HG03064 (cell line): Measurements from ENCODE around the gene AUNIP.

Experiments used
- ATAC-seq: cut with Tn5 transposase; IDR thresholded peaks from one replicate; pipeline ENCODE4 v1.9.1; 2021; ENCODE audit warnings: low read depth; ENCODE audit not compliant: unreplicated experiment

Gene AUNIP

GRCh38 chr1:25890239-25891034, 31.2 kb upstream of the AUNIP start:
- no peak for ATAC-seq

DNA sequence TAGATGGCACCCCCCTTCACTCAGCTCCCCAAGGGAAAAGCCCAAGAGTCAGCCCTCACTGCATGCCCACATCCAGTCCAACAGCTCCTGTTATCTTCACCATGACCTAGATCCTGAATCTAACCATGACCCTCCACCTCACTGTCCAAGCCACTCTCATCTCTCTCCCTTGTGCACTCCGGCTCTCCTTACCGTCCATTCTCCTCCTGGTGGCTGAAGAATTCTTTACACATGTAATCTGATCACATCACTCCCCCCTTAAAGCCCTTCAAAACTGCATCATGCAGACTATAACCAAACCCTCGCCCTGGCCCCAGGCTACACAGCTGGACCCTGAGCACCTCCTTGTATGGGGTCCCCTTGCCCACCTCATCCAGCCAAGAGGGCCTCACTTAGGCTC, 30.2 kb upstream of the AUNIP start:
- ATAC-seq = no peak

- ATAC-seq = no peak
These were observed 29.2 kb upstream of the AUNIP start for GRCh38 chr1:25888426-25888987.

- no peak for ATAC-seq
These were observed 26.3 kb upstream of the AUNIP start for GRCh38 chr1:25885602-25886001.

- ATAC-seq = no peak
These were observed 22.0 kb upstream of the AUNIP start for GRCh38 chr1:25881266-25881665.

- ATAC-seq = no peak
These were observed 21.3 kb upstream of the AUNIP start for GRCh38 chr1:25880518-25880917.

- no peak for ATAC-seq
These were observed 20.4 kb upstream of the AUNIP start for GRCh38 chr1:25879675-25880074.

- no peak for ATAC-seq
These were observed 19.4 kb upstream of the AUNIP start for GRCh38 chr1:25878690-25879089.

DNA sequence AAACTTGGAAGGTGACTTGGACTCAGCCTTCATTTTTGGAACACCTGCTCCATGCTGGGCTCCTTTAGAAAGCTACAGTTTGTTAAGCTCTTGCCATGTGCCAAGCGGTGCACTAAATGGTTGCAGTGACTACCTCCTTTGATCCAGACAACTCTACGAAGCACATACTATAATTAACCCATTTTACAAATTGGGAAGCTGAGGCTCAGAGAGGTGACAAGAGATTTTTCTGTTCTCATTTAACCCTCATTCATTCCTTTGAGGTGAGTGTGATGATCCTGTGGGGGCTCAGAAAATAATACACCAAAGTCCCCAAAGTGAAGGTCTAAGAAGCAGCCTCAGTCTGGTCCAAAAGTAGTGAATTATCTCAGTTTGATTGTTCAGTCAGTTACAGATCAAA, 17.9 kb upstream of the AUNIP start:
- ATAC-seq = no peak

GRCh38 chr1:25876693-25877077, 17.4 kb upstream of the AUNIP start:
- ATAC-seq = no peak

- ATAC-seq = no peak
These were observed 16.8 kb upstream of the AUNIP start for GRCh38 chr1:25875856-25876692.

GRCh38 chr1:25875154-25875855, 16.0 kb upstream of the AUNIP start, which contains the start of gene PAQR7:
Gene PAQR7 (minus strand): TSS chr1:25875708. CDS start chr1:25863839, 11,869 bp downstream.
- ATAC-seq = no peak

GRCh38 chr1:25874635-25875153, 15.4 kb upstream of the AUNIP start:
- ATAC-seq = no peak

- no peak for ATAC-seq
These were observed 15.0 kb upstream of the AUNIP start for GRCh38 chr1:25874209-25874608.

DNA sequence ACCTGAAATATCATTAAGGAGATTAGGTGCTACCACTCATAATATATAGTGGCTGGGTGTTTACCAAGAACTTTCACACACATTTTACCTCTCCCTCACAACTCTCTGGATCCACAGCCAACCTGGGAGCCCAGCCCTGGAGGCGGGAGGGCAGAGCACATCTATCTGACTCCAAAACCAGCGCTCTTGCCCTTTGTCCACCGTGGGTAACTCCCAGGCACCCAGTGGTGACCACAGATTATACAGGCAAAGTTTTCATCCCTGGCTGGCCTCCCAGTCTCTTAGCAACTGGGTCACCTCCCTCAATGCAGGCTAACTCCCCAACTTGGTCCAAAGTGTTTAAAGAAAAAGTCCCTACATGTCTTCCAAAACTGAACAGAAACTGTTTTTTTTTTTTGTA, 13.9 kb upstream of the AUNIP start:
- ATAC-seq = no peak

- no peak for ATAC-seq
These were observed 13.5 kb upstream of the AUNIP start for GRCh38 chr1:25872713-25873112.

DNA sequence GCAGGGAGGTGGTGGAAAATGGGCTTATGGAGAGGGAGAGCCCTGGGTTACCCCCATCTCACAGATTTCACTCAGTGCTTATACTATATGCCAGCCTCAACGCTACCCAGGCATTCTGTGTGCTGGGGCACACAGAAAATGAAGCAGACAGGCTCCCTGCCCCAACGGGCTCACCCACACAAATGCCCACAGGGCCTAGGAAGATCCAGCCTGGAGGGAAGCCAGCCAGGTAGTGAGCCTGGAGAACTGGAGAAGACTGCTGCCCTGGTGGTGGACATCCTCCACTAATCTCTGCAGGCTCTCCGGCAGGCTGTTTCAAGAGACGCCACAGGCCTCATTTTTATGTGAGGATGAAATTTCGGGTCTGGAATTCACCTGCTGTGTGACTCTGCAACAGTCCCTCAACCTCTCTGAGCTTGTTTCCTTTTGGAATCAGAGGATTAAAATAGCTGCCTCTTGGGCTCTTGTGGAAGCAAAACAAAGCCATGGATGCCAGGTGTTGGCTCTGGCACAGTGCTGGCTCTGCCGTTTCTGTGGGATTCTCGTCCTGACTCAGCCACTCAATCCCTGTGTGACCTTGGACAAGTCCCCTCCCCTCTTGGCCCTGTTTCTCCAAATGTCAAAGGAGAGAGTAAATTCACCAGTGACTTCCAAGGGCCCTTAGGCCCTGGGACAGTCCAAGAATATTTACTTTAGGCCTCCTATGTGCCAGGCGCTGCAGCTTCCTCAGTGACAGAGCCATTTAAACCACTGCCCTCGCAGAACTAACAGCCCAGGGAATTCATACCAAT, 12.6 kb upstream of the AUNIP start:
- ATAC-seq = no peak

DNA sequence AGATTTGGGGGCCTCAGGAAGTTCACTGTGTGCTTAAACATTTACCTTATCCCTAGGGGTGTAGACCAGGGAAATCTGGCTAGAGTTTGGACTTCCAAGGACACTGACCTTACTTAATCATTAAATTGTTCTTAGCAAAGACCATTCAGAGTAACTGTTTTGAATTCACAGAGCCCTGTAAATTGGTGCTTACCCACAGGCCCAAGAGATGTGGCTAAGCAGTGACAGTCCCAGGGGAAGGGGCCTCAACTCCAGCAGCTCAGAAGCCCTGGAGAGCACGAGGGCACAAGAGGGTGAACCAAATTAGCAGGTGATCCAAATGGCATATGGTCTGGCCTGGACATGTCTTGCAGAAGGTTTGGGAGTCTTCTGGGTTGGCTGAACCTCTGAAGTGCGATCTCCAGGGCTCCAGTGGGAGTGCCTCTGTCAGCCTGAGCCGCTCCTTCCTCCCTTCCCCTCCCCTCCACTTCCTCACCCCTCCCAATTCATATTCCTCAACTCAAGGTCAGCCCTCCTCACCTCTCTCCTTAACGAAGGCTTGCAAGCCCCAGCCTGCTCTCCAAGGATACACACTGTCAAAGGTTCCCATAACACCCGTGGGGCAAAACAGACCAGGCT, 11.9 kb upstream of the AUNIP start:
- ATAC-seq = no peak

DNA sequence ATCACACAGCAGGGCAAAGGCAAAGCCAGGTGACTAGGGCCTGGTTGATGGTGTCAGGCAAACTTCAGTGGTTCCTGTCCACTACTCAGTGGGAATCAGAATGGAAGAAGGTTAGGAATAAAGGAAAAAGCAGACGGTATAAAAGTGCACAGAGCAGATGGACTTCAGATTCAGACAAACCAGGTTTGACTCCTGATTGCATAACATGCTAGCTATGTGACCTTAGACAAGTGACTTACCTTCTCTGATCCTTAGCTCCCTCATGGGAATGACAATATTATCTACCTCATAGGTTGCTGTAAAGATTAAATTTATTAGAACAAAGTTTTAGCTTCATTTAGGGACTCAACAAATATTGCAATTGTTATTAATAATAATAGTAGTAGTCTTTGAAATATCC, 11.4 kb upstream of the AUNIP start:
- no peak for ATAC-seq
